ENCODE data around the gene OR4S2. TPM values are rescaled to one million over a fixed set of nuclear protein-coding genes. Genes with fewer than 3 reads are reported as not detected.

OR4S2 gene
- total and polyA plus RNA-seq, 9 of the 15 experiments (the other 6 are each of a cell fraction or from before 2014, with no cell fraction given): not detected

GRCh38 chr11:55697817-55698216 lies 49.7 kb downstream of the OR4S2 start:
- ChIA-PET POLR2A (no interaction called here), CTCF (ENCODE audit: low intra/inter-chr PET ratio) (no interaction called here)
- Histone ChIP-seq H3K27ac (ENCODE audit: extremely low read depth, low read depth, low read length) (no peak overlapping the region), H3K9me1 (ENCODE audit: control insufficient read depth, insufficient read depth, low read length) (no peaks in the 10 kb centered on the region), H3K4me2 (ENCODE audit: insufficient read depth, low read length) (no peak overlapping the region), H3K9me3 (replicated peaks; ENCODE audit: control insufficient read depth, insufficient read depth, low read depth, low read length) (peaks cover 2% of the 10 kb centered on the region; the same call in 1 of the 2 replicates), H2AFZ (ENCODE audit: low read depth, low read length) (no peak overlapping the region), H3K27me3 (ENCODE audit: control insufficient read depth in 2 of 2, insufficient read depth in 2 of 2, low read length in 2 of 2) (no peaks in the 10 kb centered on the region), H3K9ac (ENCODE audit: insufficient read depth in 1 of 2, low read depth in 2 of 2, low read length in 2 of 2) (no peak overlapping the region), H3K79me2 (ENCODE audit: control insufficient read depth, insufficient read depth, low read length) (no peaks in the 10 kb centered on the region), H3K4me3 (no peak overlapping the region), H4K20me1 (replicated peaks; ENCODE audit: control insufficient read depth, insufficient read depth, low read length) (no peaks in the 10 kb centered on the region), H3K36me3 (ENCODE audit: control insufficient read depth, insufficient read depth, low read length) (no peaks in the 10 kb centered on the region), H3K4me1 (replicated peaks in 1 of 2; ENCODE audit: control insufficient read depth in 2 of 2, insufficient read depth in 2 of 2, low read length in 2 of 2) (no peaks in the 10 kb centered on the region)
- BruUV-seq (replicated peaks): no TSS peak
- in situ Hi-C loops (cut with MboI) (no loop called here), intact Hi-C loops (cut with micrococcal nuclease) (no loop called here)
- 2% methylated on average over 3 of the region's 3 CpGs for WGBS (ENCODE audit: insufficient coverage, low coverage, missing lambda C conversion rate)
- TF ChIP-seq MYBL2 (IDR thresholded peaks at IDR 0.05; ENCODE audit: low read depth) (no peak), MYBL2 (CRISPR knock-in tag; IDR thresholded peaks at IDR 0.05; ENCODE audit: borderline replicate concordance) (no peak)
- DNase-seq (ENCODE audit: extremely low read depth in 1 of 4, low spot score in 3 of 4) (no peak), FAIRE-seq (no peak), ATAC-seq (no peak)

GRCh38 chr11:55701429-55701828 lies 53.3 kb downstream of the OR4S2 start:
- no TSS peak for BruUV-seq (replicated peaks)
- no peak for TF ChIP-seq EHMT2 (IDR thresholded peaks at IDR 0.05)
- TF ChIP-seq PYGO2 (tag; IDR thresholded peaks at IDR 0.05): no peak
- no peak for TF ChIP-seq ZNF212 (CRISPR knock-in tag; IDR thresholded peaks at IDR 0.05)
- TF ChIP-seq BMI1 (IDR thresholded peaks at IDR 0.05; ENCODE audit: low read length): no peak
- no peak overlapping the region for H3K9ac ChIP-seq (ENCODE audit: insufficient read depth in 1 of 2, low read depth in 2 of 2, low read length in 2 of 2)
- H3K36me3 ChIP-seq (ENCODE audit: control insufficient read depth, insufficient read depth, low read length): no peaks in the 10 kb centered on the region
- DNase-seq (ENCODE audit: extremely low read depth in 1 of 4, low spot score in 3 of 4): no peak
- H3K4me1 ChIP-seq (replicated peaks in 1 of 2; ENCODE audit: control insufficient read depth in 2 of 2, insufficient read depth in 2 of 2, low read length in 2 of 2): no peaks in the 10 kb centered on the region
- no peaks in the 10 kb centered on the region for H3K9me1 ChIP-seq (ENCODE audit: control insufficient read depth, insufficient read depth, low read length)
- ChIA-PET CTCF (ENCODE audit: low intra/inter-chr PET ratio) (no interaction called here), POLR2A (no interaction called here)
- no peaks in the 10 kb centered on the region for H3K79me2 ChIP-seq (ENCODE audit: control insufficient read depth, insufficient read depth, low read length)
- no peak for ATAC-seq
- no peaks in the 10 kb centered on the region for H4K20me1 ChIP-seq (replicated peaks; ENCODE audit: control insufficient read depth, insufficient read depth, low read length)
- no peak overlapping the region for H2AFZ ChIP-seq (ENCODE audit: low read depth, low read length)
- H3K4me2 ChIP-seq (ENCODE audit: insufficient read depth, low read length): no peak overlapping the region
- intact Hi-C loops (cut with micrococcal nuclease) (no loop called here), in situ Hi-C loops (cut with MboI) (no loop called here)
- WGBS (ENCODE audit: insufficient coverage, low coverage, missing lambda C conversion rate): 4% methylated on average over 4 of the region's 4 CpGs
- H3K27me3 ChIP-seq (ENCODE audit: control insufficient read depth in 2 of 2, insufficient read depth in 2 of 2, low read length in 2 of 2): no peaks in the 10 kb centered on the region
- H3K27ac ChIP-seq (ENCODE audit: extremely low read depth, low read depth, low read length): no peak overlapping the region
- H3K4me3 ChIP-seq: no peak overlapping the region
- no peak for FAIRE-seq
- H3K9me3 ChIP-seq (replicated peaks; ENCODE audit: control insufficient read depth, insufficient read depth, low read depth, low read length): peaks cover 2% of the 10 kb centered on the region; the same call in 1 of the 2 replicates

Other genes with a start within 250 kb of the OR4S2 start
Only the 7 nearest of the 12 such genes appear.
- not detected in 2 replicates for gene OR4C15, start 93.9 kb upstream of the OR4S2 start, total RNA-seq (2014; rRNA removed)
- not detected in 2 replicates for gene OR4C15, start 93.9 kb upstream of the OR4S2 start, total RNA-seq (2014; rRNA removed; fragmentation: Illumina TruSeq; extraction: Trizol)
- gene OR4C15, start 93.9 kb upstream of the OR4S2 start, total RNA-seq (2015; rRNA removed; fragmentation: Illumina TruSeq; extraction: Trizol): not detected in 2 replicates
- gene OR4C15, start 93.9 kb upstream of the OR4S2 start, total RNA-seq (2021): not detected in 2 replicates
- gene OR4C15, start 93.9 kb upstream of the OR4S2 start, polyA plus RNA-seq (2011; rRNA removed): not detected in 2 replicates
- not detected in 2 replicates for gene OR4C15, start 93.9 kb upstream of the OR4S2 start, polyA plus RNA-seq (2014; fragmentation: Illumina TruSeq; extraction: Trizol)
- gene OR4C15, start 93.9 kb upstream of the OR4S2 start, polyA plus RNA-seq (2014; fragmentation: Nextera tagmentation; extraction: Ambion mirVana): not detected
- not detected in 2 replicates for gene OR4C15, start 93.9 kb upstream of the OR4S2 start, polyA plus RNA-seq (2014; rRNA removed)
- gene OR4C16, start 76.2 kb upstream of the OR4S2 start, total RNA-seq (2014; rRNA removed): not detected in 2 replicates
- gene OR4C16, start 76.2 kb upstream of the OR4S2 start, total RNA-seq (2014; rRNA removed; fragmentation: Illumina TruSeq; extraction: Trizol): not detected in 2 replicates
- gene OR4C16, start 76.2 kb upstream of the OR4S2 start, total RNA-seq (2015; rRNA removed; fragmentation: Illumina TruSeq; extraction: Trizol): not detected in 2 replicates
- gene OR4C16, start 76.2 kb upstream of the OR4S2 start, total RNA-seq (2021): not detected in 2 replicates
- gene OR4C16, start 76.2 kb upstream of the OR4S2 start, polyA plus RNA-seq (2011; rRNA removed): not detected in 2 replicates
- gene OR4C16, start 76.2 kb upstream of the OR4S2 start, polyA plus RNA-seq (2014; fragmentation: Illumina TruSeq; extraction: Trizol): not detected in 2 replicates
- gene OR4C16, start 76.2 kb upstream of the OR4S2 start, polyA plus RNA-seq (2014; fragmentation: Nextera tagmentation; extraction: Ambion mirVana): not detected
- gene OR4C16, start 76.2 kb upstream of the OR4S2 start, polyA plus RNA-seq (2014; rRNA removed): not detected in 2 replicates
- not detected in 2 replicates for gene OR4C11, start 40.7 kb upstream of the OR4S2 start, total RNA-seq (2014; rRNA removed)
- gene OR4C11, start 40.7 kb upstream of the OR4S2 start, total RNA-seq (2014; rRNA removed; fragmentation: Illumina TruSeq; extraction: Trizol): not detected in 2 replicates
- not detected in 2 replicates for gene OR4C11, start 40.7 kb upstream of the OR4S2 start, total RNA-seq (2015; rRNA removed; fragmentation: Illumina TruSeq; extraction: Trizol)
- not detected in 2 replicates for gene OR4C11, start 40.7 kb upstream of the OR4S2 start, total RNA-seq (2021)
- not detected in 2 replicates for gene OR4C11, start 40.7 kb upstream of the OR4S2 start, polyA plus RNA-seq (2011; rRNA removed)
- not detected in 2 replicates for gene OR4C11, start 40.7 kb upstream of the OR4S2 start, polyA plus RNA-seq (2014; fragmentation: Illumina TruSeq; extraction: Trizol)
- gene OR4C11, start 40.7 kb upstream of the OR4S2 start, polyA plus RNA-seq (2014; fragmentation: Nextera tagmentation; extraction: Ambion mirVana): not detected
- gene OR4C11, start 40.7 kb upstream of the OR4S2 start, polyA plus RNA-seq (2014; rRNA removed): not detected in 2 replicates
- not detected in 2 replicates for gene OR4P4, start 13.2 kb upstream of the OR4S2 start, total RNA-seq (2014; rRNA removed)
- not detected in 2 replicates for gene OR4P4, start 13.2 kb upstream of the OR4S2 start, total RNA-seq (2014; rRNA removed; fragmentation: Illumina TruSeq; extraction: Trizol)
- gene OR4P4, start 13.2 kb upstream of the OR4S2 start, total RNA-seq (2015; rRNA removed; fragmentation: Illumina TruSeq; extraction: Trizol): not detected in 2 replicates
- not detected in 2 replicates for gene OR4P4, start 13.2 kb upstream of the OR4S2 start, total RNA-seq (2021)
- gene OR4P4, start 13.2 kb upstream of the OR4S2 start, polyA plus RNA-seq (2011; rRNA removed): not detected in 2 replicates
- not detected in 2 replicates for gene OR4P4, start 13.2 kb upstream of the OR4S2 start, polyA plus RNA-seq (2014; fragmentation: Illumina TruSeq; extraction: Trizol)
- gene OR4P4, start 13.2 kb upstream of the OR4S2 start, polyA plus RNA-seq (2014; fragmentation: Nextera tagmentation; extraction: Ambion mirVana): not detected
- not detected in 2 replicates for gene OR4P4, start 13.2 kb upstream of the OR4S2 start, polyA plus RNA-seq (2014; rRNA removed)
- gene OR4C6, start 13.9 kb downstream of the OR4S2 start, total RNA-seq (2014; rRNA removed): not detected in 2 replicates
- not detected in 2 replicates for gene OR4C6, start 13.9 kb downstream of the OR4S2 start, total RNA-seq (2014; rRNA removed; fragmentation: Illumina TruSeq; extraction: Trizol)
- not detected in 2 replicates for gene OR4C6, start 13.9 kb downstream of the OR4S2 start, total RNA-seq (2015; rRNA removed; fragmentation: Illumina TruSeq; extraction: Trizol)
- gene OR4C6, start 13.9 kb downstream of the OR4S2 start, total RNA-seq (2021): not detected in 2 replicates
- not detected in 2 replicates for gene OR4C6, start 13.9 kb downstream of the OR4S2 start, polyA plus RNA-seq (2011; rRNA removed)
- not detected in 2 replicates for gene OR4C6, start 13.9 kb downstream of the OR4S2 start, polyA plus RNA-seq (2014; fragmentation: Illumina TruSeq; extraction: Trizol)
- not detected for gene OR4C6, start 13.9 kb downstream of the OR4S2 start, polyA plus RNA-seq (2014; fragmentation: Nextera tagmentation; extraction: Ambion mirVana)
- not detected in 2 replicates for gene OR4C6, start 13.9 kb downstream of the OR4S2 start, polyA plus RNA-seq (2014; rRNA removed)
- gene OR5D13, start 125.1 kb downstream of the OR4S2 start, total RNA-seq (2014; rRNA removed): not detected in 2 replicates
- not detected in 2 replicates for gene OR5D13, start 125.1 kb downstream of the OR4S2 start, total RNA-seq (2014; rRNA removed; fragmentation: Illumina TruSeq; extraction: Trizol)
- gene OR5D13, start 125.1 kb downstream of the OR4S2 start, total RNA-seq (2015; rRNA removed; fragmentation: Illumina TruSeq; extraction: Trizol): not detected in 2 replicates
- gene OR5D13, start 125.1 kb downstream of the OR4S2 start, total RNA-seq (2021): not detected in 2 replicates
- not detected in 2 replicates for gene OR5D13, start 125.1 kb downstream of the OR4S2 start, polyA plus RNA-seq (2011; rRNA removed)
- gene OR5D13, start 125.1 kb downstream of the OR4S2 start, polyA plus RNA-seq (2014; fragmentation: Illumina TruSeq; extraction: Trizol): not detected in 2 replicates
- gene OR5D13, start 125.1 kb downstream of the OR4S2 start, polyA plus RNA-seq (2014; fragmentation: Nextera tagmentation; extraction: Ambion mirVana): not detected
- gene OR5D13, start 125.1 kb downstream of the OR4S2 start, polyA plus RNA-seq (2014; rRNA removed): not detected in 2 replicates
- not detected in 2 replicates for gene OR5D14, start 147.2 kb downstream of the OR4S2 start, total RNA-seq (2014; rRNA removed)
- not detected in 2 replicates for gene OR5D14, start 147.2 kb downstream of the OR4S2 start, total RNA-seq (2014; rRNA removed; fragmentation: Illumina TruSeq; extraction: Trizol)
- not detected in 2 replicates for gene OR5D14, start 147.2 kb downstream of the OR4S2 start, total RNA-seq (2015; rRNA removed; fragmentation: Illumina TruSeq; extraction: Trizol)
- not detected in 2 replicates for gene OR5D14, start 147.2 kb downstream of the OR4S2 start, total RNA-seq (2021)
- not detected in 2 replicates for gene OR5D14, start 147.2 kb downstream of the OR4S2 start, polyA plus RNA-seq (2011; rRNA removed)
- gene OR5D14, start 147.2 kb downstream of the OR4S2 start, polyA plus RNA-seq (2014; fragmentation: Illumina TruSeq; extraction: Trizol): not detected in 2 replicates
- gene OR5D14, start 147.2 kb downstream of the OR4S2 start, polyA plus RNA-seq (2014; fragmentation: Nextera tagmentation; extraction: Ambion mirVana): not detected
- not detected in 2 replicates for gene OR5D14, start 147.2 kb downstream of the OR4S2 start, polyA plus RNA-seq (2014; rRNA removed)